Liver (tissue), 3 donors: Measurements from ENCODE around the gene TPD52L1.

Source experiments
- CTCF ChIP-seq: fragments of 150-350 bp; IDR thresholded peaks from 2 replicates; pipeline ENCODE4 v1.5.1; 2017; ENCODE audit warnings: improper control_type of control experiment, low read depth, low read length; ENCODE audit not compliant: missing input control
- EGR1 ChIP-seq, 2 donors: IDR thresholded peaks; 2 replicates each; pipeline ENCODE4 v1.6.1; 2016 to 2018; ENCODE audit warnings: antibody characterized with exemption in 2 of 2, low read depth in 2 of 2
- FOXA1 ChIP-seq: IDR thresholded peaks from 2 replicates; pipeline ENCODE4 v1.6.1; 2016; ENCODE audit warnings: antibody characterized with exemption
- HNF4A ChIP-seq, 2 donors: conservative IDR thresholded peaks; 2 replicates each; pipeline ENCODE4 v1.6.1; 2016; ENCODE audit warnings: antibody characterized with exemption in 2 of 2, mild to moderate bottlenecking in 2 of 2
- HNF4G ChIP-seq: IDR thresholded peaks from 2 replicates; pipeline ENCODE4 v1.6.1; 2016; ENCODE audit warnings: antibody characterized with exemption
- JUND ChIP-seq, 2 donors: IDR thresholded peaks; 2 replicates each; pipeline ENCODE4 v1.6.1; 2016; ENCODE audit warnings: antibody characterized with exemption in 2 of 2
- TAF1 ChIP-seq: conservative IDR thresholded peaks from 2 replicates; pipeline ENCODE4 v1.6.1; 2016; ENCODE audit warnings: antibody characterized with exemption, mild to moderate bottlenecking
- YY1 ChIP-seq: IDR thresholded peaks from 2 replicates; pipeline ENCODE4 v1.6.1; 2016; ENCODE audit warnings: antibody characterized with exemption, mild to moderate bottlenecking
- ZBTB33 ChIP-seq: IDR thresholded peaks from 2 replicates; pipeline ENCODE4 v1.6.1; 2016; ENCODE audit warnings: antibody characterized with exemption
- TF ChIP-seq, protein P1 (sequence below): IDR thresholded peaks from 2 replicates; pipeline ENCODE4 v1.6.1; 2016; ENCODE audit warnings: antibody characterized with exemption
- donor health status: healthy.
- donor health status: healthy.

- TF ChIP-seq CTCF = no peak
- peak; percentile 25 for TF ChIP-seq HNF4G
- TF ChIP-seq YY1 = peak; percentile 82
- TF ChIP-seq JUND (IDR thresholded peaks at IDR 0.05) = peak in 1 of 2 donors; percentile 69
- no peak for TF ChIP-seq TAF1
- TF ChIP-seq EGR1 (IDR thresholded peaks at IDR 0.05; ENCODE audit: low read depth in 2 of 2) = peak in 1 of 2 donors; percentile 53
- peak; percentile 74 for TF ChIP-seq FOXA1
- TF ChIP-seq HNF4A (conservative IDR thresholded peaks at IDR 0.05) = peak; percentile 75 to 84
- no peak for TF ChIP-seq ZBTB33
- TF ChIP-seq, protein P1, sequence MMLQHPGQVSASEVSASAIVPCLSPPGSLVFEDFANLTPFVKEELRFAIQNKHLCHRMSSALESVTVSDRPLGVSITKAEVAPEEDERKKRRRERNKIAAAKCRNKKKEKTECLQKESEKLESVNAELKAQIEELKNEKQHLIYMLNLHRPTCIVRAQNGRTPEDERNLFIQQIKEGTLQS = peak; percentile 11
Measured at GRCh38 chr6:125312478-125312877, 158.9 kb downstream of the TPD52L1 start.
